Endodermal cell (in vitro differentiated cells): Measurements from ENCODE around the gene MAP1LC3A. TPM values are rescaled to one million over a fixed set of nuclear protein-coding genes. Genes with fewer than 3 reads are reported as not detected.

Source experiments
- DNase-seq: peaks from one replicate; pipeline ENCODE4 v3.0.0-alpha.2; 2017
- H3K27ac ChIP-seq: 2 replicates; pipeline ENCODE4 v1.5.1; 2013; ENCODE audit warnings: mild to moderate bottlenecking, low read depth, low read length, moderate library complexity
- H3K27me3 ChIP-seq: 2 replicates; pipeline ENCODE4 v1.6.1; 2013; ENCODE audit warnings: mild to moderate bottlenecking, low read length, moderate library complexity; ENCODE audit not compliant: insufficient read depth, control insufficient read depth, poor library complexity, severe bottlenecking
- H3K36me3 ChIP-seq: 2 replicates; pipeline ENCODE4 v1.7.0; 2013; ENCODE audit warnings: mild to moderate bottlenecking, low read length, moderate library complexity; ENCODE audit not compliant: control insufficient read depth, insufficient read depth
- H3K4me1 ChIP-seq: one replicate; pipeline ENCODE4 v1.7.0; 2013; ENCODE audit warnings: low read length; ENCODE audit not compliant: control insufficient read depth, insufficient read depth
- H3K4me3 ChIP-seq: 2 replicates; pipeline ENCODE4 v1.5.1; 2013; ENCODE audit warnings: mild to moderate bottlenecking, low read length, moderate library complexity
- H3K9ac ChIP-seq: 2 replicates; pipeline ENCODE4 v1.6.1; 2013; ENCODE audit warnings: mild to moderate bottlenecking, low read length, moderate library complexity; ENCODE audit not compliant: poor library complexity, severe bottlenecking; ENCODE audit errors: extremely low read depth
- H3K9me3 ChIP-seq: 2 replicates; pipeline ENCODE4 v1.6.1; 2013; ENCODE audit warnings: mild to moderate bottlenecking, low read length, moderate library complexity; ENCODE audit not compliant: control insufficient read depth
- H3K27ac Mint-ChIP-seq: 2 replicates; pipeline ENCODE4 v1.8.0; 2020; ENCODE audit warnings: mixed read lengths
- H3K27me3 Mint-ChIP-seq: 2 replicates; pipeline ENCODE4 v1.8.0; 2021; ENCODE audit warnings: mild to moderate bottlenecking, mixed read lengths; ENCODE audit not compliant: insufficient read depth
- H3K36me3 Mint-ChIP-seq: 2 replicates; pipeline ENCODE4 v1.8.0; 2020; ENCODE audit warnings: low read depth, mixed read lengths
- H3K4me1 Mint-ChIP-seq: 2 replicates; pipeline ENCODE4 v1.8.0; 2020; ENCODE audit warnings: mixed read lengths
- H3K4me3 Mint-ChIP-seq: 2 replicates; pipeline ENCODE4 v1.8.0; 2020; ENCODE audit warnings: mild to moderate bottlenecking, moderate library complexity, mixed read lengths
- H3K9me3 Mint-ChIP-seq: 2 replicates; pipeline ENCODE4 v1.8.0; 2020; ENCODE audit warnings: mild to moderate bottlenecking, mixed read lengths
- WGBS, 2 experiments: methylation state at CpG; one replicate each; pipeline versions ENCODE4 v1.1.5 to v1.1.7; 2013; ENCODE audit warnings: missing lambda C conversion rate in 2 of 2, mixed read lengths in 1 of 2; ENCODE audit not compliant: insufficient coverage in 1 of 2, insufficient read length in 1 of 2; 5-methylcytosine and 5-hydroxymethylcytosine counted together
- total RNA-seq, 2 donors: library from RNA; stranded (reverse); fragmentation: NEBNext Ultra II Directional in 1 of 2; extraction: Animal tissue kit (Norgen Biotek cat#: 25700) in 1 of 2; gene quantifications; 2 replicates in 1 of 2; 3 replicates in 1 of 2; pipeline ENCODE4 v1.2.1, GENCODE V29; 2021
- TF ChIP-seq, protein P1 (sequence below): fragments of 200-600 bp; sonication (generic); conservative IDR thresholded peaks from 2 replicates; pipeline ENCODE4 v1.5.0; 2021; ENCODE audit warnings: antibody characterized with exemption, mild to moderate bottlenecking

Gene MAP1LC3A
- total RNA-seq, 2 donors from 2014 or later = 19.0 to 41.6 TPM

DNA sequence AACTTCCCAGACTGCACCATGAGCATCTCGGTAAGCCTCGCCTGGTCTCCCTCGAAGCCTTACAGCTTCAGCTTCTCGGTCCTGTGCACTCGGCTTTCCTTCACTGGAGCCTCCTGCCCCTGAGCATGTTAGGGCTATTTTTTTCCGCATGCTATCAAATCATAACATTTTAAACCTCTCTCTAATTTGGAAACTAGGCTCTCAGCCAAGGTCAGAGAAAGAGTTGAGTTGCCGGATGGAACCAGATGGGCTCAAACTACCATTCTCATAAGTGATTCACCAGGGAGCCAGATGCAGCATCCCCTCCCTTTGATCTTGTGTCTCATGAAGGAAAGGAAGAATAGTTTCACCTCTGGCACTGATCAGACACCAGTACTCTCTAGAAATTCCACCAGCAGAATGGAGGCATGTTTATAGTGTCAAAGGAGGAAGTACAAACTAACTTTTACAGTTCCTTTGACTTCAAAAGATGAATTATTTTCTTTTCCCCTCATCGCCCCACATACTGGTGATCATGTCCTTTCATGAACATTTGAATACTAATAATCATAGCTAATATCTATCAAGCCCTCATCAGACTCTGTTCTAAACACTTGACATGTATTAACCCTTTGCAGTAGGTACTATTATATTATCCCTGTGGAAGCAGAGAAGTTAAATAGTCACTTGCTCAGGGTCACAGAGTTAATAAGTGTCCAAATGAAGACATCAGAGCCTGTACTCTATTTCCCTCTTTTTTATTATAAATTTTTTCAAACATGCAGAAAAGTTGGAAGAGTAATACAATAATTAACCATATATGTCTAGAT lies 46.7 kb downstream of the MAP1LC3A start:
- no peaks in the 10 kb centered on the region for H3K27me3 ChIP-seq
- H3K9me3 ChIP-seq = no peaks in the 10 kb centered on the region
- H3K4me3 ChIP-seq = no peak overlapping the region
- no peaks in the 10 kb centered on the region for H3K27me3 Mint-ChIP-seq
- no peaks in the 10 kb centered on the region for H3K4me1 ChIP-seq
- no peaks in the 10 kb centered on the region for H3K4me1 Mint-ChIP-seq
- WGBS, 2 experiments = 89 to 94% methylated on average over 6 to 8 of the region's 8 CpGs
- peaks cover 4% of the 10 kb centered on the region for H3K9me3 Mint-ChIP-seq
- peaks cover 7% of the 10 kb centered on the region for H3K36me3 ChIP-seq
- H3K9ac ChIP-seq = no peak overlapping the region
- no peak overlapping the region for H3K4me3 Mint-ChIP-seq
- no peak for DNase-seq
- H3K36me3 Mint-ChIP-seq = peaks cover 31% of the 10 kb centered on the region
- no peak overlapping the region for H3K27ac ChIP-seq
- TF ChIP-seq, protein P1, sequence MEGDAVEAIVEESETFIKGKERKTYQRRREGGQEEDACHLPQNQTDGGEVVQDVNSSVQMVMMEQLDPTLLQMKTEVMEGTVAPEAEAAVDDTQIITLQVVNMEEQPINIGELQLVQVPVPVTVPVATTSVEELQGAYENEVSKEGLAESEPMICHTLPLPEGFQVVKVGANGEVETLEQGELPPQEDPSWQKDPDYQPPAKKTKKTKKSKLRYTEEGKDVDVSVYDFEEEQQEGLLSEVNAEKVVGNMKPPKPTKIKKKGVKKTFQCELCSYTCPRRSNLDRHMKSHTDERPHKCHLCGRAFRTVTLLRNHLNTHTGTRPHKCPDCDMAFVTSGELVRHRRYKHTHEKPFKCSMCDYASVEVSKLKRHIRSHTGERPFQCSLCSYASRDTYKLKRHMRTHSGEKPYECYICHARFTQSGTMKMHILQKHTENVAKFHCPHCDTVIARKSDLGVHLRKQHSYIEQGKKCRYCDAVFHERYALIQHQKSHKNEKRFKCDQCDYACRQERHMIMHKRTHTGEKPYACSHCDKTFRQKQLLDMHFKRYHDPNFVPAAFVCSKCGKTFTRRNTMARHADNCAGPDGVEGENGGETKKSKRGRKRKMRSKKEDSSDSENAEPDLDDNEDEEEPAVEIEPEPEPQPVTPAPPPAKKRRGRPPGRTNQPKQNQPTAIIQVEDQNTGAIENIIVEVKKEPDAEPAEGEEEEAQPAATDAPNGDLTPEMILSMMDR = no peak
- no peak overlapping the region for H3K27ac Mint-ChIP-seq

DNA sequence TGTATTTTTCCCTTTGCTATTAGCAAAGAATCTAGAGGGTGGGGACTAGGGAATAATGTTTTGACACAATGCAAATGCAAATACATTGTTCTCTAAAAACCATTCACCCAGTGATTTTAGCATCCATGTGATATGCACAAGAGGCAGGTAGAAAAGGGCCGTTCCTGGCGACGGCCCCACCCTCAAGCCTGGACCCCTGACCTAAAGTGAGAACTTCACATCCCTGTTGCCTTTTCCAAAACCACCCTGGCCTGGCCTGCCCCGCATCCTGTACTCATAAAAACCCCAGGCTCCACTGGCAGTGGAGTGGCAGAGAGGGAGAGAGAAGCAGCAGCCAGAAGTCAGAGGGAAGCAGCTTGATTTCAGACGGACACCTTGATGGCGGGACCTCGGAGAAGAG lies 48.5 kb downstream of the MAP1LC3A start:
- no peaks in the 10 kb centered on the region for H3K27me3 Mint-ChIP-seq
- peaks cover 4% of the 10 kb centered on the region for H3K9me3 ChIP-seq
- no peaks in the 10 kb centered on the region for H3K4me1 ChIP-seq
- H3K36me3 Mint-ChIP-seq = peaks cover 23% of the 10 kb centered on the region
- no peak overlapping the region for H3K4me3 ChIP-seq
- H3K9me3 Mint-ChIP-seq = peaks cover 11% of the 10 kb centered on the region
- WGBS, 2 experiments = 91 to 92% methylated on average over 2 to 7 of the region's 7 CpGs
- H3K4me3 Mint-ChIP-seq = no peak overlapping the region
- peaks cover 7% of the 10 kb centered on the region for H3K36me3 ChIP-seq
- TF ChIP-seq, protein P1 = no peak
- H3K27me3 ChIP-seq = no peaks in the 10 kb centered on the region
- H3K9ac ChIP-seq = no peak overlapping the region
- H3K4me1 Mint-ChIP-seq = no peaks in the 10 kb centered on the region
- no peak overlapping the region for H3K27ac Mint-ChIP-seq
- peak; percentile 34 for DNase-seq
- no peak overlapping the region for H3K27ac ChIP-seq

Other genes with a start within 250 kb of the MAP1LC3A start
- gene ITCH, start 195.4 kb upstream of the MAP1LC3A start, total RNA-seq = 10 to 100 TPM; 65.1 to 84.4 TPM
- gene DYNLRB1, start 42.3 kb upstream of the MAP1LC3A start, total RNA-seq = 100 to 1,000 TPM; 194 to 213 TPM
- gene PIGU, start 118.4 kb downstream of the MAP1LC3A start, total RNA-seq = 10 to 100 TPM; 35.8 to 41.2 TPM
- 10 to 100 TPM in 1 of 2 donors, 1 to 10 TPM in 1; 7.0 to 20.2 TPM for gene TP53INP2, start 145.6 kb downstream of the MAP1LC3A start, total RNA-seq